GM18526 (cell line): Measurements from ENCODE around the gene ZNF579.

Experiments used
- POLR2A ChIP-seq: IDR thresholded peaks from 3 replicates; pipeline ENCODE4 v1.6.1; 2011; ENCODE audit not compliant: insufficient read length; ENCODE audit errors: extremely low read depth

ZNF579 gene, protein sequence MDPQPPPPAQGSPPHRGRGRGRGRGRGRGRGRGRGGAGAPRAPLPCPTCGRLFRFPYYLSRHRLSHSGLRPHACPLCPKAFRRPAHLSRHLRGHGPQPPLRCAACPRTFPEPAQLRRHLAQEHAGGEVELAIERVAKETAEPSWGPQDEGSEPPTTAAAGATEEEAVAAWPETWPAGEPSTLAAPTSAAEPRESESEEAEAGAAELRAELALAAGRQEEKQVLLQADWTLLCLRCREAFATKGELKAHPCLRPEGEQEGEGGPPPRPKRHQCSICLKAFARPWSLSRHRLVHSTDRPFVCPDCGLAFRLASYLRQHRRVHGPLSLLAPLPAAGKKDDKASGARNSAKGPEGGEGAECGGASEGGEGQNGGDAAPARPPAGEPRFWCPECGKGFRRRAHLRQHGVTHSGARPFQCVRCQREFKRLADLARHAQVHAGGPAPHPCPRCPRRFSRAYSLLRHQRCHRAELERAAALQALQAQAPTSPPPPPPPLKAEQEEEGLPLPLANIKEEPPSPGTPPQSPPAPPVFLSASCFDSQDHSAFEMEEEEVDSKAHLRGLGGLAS

DNA sequence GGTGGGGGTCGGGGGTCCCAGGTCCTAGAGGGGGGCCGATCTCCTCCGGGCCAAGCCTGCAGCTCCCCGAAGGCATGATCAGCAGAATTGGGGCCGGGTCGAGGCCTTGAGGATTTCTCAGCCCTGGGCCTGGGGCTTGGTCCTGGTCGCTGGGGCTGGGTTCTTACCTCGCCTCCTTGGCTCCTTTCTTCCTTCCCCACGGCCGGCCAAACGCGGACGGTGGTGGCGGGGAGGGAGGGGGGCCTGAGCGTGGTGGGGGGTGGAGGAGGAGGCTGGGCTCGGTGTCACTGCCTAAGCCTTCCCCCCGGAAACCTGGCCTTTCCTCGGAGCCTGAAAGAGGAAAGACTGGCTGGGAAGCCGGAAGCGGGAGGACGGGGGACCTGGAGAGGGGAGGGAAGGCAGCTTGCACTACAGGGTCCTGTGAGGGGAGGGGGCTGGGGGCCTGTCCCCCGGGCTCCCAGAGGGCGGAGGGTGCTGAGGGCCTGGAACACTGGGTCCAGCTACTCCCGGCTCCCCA is at the start of gene ZNF579:
Gene ZNF579, minus strand, starts transcription at position 221 of the 517 bp plus-strand sequence. CDS start 1,209 bp downstream, outside the sequence.
- TF ChIP-seq POLR2A: peak; percentile 67

DNA sequence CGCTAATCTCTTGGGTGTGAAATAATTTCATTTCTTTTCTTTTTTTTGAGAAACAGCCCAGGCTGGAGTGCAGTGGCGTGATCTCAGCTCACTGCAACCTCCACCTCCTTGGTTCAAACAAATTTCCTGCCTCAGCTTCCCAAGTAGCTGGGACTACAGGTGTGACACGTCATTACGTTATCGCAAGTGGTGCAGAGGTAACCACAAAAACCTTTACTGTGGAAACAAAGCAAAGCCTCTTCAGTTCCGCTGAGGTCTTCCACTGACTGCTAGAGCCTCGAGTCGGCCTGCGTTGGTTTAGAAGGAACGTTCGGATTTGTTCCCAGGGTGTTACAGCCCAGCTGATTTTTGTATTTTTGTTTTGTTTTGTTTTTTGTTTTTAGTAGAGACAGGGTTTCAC is 45.7 kb upstream of the ZNF579 start:
- no peak for TF ChIP-seq POLR2A

DNA sequence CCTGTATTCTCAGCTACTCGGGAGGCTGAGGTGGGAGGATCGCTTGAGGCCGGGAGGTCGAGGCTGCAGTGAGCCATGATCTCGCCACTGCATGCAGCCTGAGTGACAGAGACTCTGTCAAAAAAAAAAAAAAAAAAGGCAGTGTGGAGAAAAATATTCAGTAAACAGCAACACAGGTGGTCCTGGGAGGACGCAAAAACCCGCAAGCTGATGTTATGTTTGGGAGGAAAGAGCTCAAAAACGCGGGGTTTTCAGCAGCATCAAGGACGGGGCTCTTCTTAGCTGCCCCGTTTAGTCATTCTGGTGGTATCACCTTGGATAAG is 44.3 kb upstream of the ZNF579 start:
- no peak for TF ChIP-seq POLR2A

DNA sequence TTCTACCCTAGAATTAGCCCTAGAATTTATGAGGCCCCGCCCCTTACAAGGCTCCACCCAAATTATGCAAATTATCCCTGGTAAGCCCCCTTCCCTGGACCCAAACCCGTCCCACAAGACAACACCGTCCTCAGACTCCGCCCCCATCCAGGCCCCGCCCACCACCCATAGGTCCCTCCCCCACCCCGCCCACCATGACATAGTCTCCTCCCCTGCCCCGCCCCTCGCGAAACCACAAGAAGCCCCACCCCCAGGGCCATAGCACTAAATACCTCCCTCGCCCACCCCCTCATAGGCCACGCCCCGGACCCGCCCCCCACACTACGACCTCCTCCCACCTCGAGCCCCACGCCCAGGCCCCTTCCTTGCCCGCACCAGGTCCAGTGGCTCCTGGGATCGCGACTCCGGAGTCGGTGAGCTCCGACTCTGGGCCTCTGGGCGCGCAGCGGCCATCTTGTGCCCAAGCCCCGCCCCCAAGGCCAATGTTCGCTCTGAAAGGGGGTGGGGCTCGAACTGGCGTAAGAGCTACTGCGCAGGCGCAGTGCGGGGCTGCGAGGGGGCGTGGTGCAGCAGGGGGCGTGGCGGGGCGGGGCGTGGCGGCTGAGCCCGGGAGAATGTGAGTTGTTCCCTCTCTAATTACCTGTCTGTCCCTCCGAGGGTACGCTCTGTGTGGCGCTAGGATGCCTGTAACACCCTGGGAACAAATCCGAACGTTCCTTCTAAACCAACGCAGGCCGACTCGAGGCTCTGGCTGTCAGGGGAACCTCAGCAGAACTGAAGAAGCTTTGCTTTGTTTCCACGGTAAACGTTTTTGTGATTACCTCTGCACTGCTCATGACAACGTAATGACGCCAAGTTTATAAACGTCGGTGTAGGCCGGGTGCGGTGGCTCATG is 43.7 kb upstream of the ZNF579 start, which contains the start of gene ZNF784:
Gene ZNF784, minus strand, starts transcription at position 458 of the 895 bp plus-strand sequence. Its CDS starts 5 bp downstream, at position 453.
- TF ChIP-seq POLR2A: peak; percentile 89

DNA sequence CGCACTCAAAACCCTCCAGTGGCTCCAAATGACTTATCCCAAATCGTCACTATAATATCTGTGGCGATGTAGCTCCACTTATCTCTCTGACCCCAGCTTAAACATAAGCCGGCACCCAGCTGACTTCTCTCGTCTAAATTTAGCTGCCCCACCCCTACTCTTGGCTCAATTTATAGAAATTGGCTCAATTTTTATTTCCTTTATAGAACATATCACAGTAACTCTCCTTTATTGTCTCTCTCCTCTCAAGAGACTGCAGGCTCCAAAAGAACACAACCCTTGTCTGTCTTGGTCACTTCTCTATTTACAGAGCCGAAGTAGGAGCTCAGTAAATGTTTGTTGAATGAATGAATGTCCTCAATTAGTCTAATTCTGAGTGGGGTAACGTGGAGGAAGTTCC is 42.9 kb upstream of the ZNF579 start:
- no peak for TF ChIP-seq POLR2A

DNA sequence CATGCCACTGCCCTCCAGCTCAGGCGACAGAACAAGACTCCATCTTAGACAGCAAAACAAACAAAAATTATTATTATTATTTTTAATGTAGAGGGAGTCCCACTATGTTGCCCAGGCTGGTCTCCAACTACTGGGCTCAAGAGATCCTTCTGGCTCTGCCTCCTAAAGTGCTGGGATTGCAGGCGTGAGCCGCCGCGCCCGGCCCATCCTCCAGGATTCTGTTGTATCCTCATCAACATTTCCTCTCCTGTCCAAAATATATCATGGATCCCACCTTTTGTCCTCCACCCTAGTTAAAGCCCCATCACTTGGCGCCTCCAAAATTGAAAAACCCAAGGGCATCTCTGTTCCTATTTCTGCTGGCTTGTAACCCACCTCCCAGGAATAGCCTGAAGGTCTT is 42.5 kb upstream of the ZNF579 start:
- TF ChIP-seq POLR2A: no peak

DNA sequence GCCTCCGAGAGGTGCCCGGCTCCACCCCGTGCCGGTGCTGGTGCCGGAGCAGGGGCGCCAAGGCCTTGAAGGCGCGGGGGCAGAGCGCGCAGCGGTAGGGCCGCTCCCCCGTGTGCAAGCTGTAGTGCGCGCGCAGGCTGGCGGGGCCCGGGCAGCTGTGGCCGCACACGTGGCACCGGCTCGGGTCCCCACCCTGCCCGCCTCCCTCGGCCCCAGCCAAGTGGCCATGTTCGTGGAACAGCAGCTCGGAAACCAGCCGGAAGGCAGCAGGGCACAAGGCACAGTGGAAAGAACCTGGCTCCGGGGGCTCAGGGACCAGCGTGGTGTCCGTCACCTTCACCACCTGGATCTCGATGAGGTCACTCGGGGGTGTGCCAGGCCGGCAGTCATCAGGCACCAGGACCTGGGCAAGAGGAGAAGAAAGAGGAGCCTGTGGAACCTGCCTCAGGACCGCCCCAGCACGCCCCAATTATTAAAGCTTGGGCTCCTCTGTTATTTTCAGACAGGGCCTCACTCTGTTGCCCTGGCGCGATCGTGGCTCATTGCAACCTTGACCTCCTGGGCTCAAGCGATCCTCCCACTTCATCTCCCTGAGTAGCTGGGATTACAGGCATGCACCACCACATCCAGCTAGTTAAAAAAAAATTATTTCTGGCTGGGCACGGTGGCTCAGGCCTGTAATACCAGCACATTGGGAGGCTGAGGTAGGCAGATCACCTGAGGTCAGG is 41.8 kb upstream of the ZNF579 start:
- no peak for TF ChIP-seq POLR2A

DNA sequence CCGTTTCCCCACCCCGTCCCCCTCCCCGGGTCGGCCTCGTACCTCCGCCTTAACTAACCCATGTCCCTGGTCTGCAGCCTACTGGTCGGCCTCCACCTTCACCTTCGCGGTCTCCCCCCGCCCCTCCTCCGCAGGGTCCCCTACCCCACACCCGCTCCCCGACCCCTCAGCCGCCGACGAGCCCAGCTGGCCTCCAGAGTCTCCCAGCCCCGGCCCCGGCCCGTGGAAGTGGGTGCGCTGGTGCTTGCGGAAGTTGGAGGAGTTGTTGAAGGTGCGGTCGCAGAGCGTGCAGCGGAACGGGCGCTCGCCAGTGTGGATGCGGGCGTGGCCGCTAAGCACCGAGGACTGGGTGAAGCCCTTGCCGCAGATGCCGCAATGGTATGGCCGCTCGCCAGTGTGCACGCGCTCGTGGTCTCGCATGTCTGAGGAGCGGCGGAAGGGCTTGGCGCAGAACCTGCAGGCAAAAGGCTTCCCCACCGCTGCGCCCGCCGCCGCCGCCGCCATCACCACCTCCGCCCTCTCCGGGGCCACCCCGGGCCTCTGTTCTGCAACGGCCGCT is 41.1 kb upstream of the ZNF579 start:
- TF ChIP-seq POLR2A: no peak

DNA sequence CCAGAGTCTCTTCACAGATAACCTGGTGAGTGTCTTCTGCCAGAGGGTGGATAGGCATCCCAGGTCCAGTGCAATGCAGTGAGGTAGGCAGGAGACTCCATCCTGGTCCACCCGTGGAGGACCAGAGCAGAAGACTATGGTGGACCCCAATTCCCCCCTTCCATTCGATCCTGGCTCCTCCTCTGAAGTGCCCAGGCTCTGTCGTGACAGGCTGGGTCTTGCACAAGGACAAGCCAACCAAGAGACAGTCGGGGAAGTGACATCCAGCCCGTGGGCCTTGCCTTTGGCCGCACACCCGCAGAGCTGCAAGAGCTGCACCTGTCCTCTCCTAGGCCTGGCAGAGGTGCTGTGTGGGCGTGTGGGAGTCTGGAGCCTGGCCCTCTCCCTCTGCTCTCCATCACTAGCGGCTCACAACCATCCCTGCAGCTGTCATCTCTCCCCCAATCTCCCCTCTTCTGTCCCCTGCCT is 40.6 kb upstream of the ZNF579 start:
- no peak for TF ChIP-seq POLR2A

DNA sequence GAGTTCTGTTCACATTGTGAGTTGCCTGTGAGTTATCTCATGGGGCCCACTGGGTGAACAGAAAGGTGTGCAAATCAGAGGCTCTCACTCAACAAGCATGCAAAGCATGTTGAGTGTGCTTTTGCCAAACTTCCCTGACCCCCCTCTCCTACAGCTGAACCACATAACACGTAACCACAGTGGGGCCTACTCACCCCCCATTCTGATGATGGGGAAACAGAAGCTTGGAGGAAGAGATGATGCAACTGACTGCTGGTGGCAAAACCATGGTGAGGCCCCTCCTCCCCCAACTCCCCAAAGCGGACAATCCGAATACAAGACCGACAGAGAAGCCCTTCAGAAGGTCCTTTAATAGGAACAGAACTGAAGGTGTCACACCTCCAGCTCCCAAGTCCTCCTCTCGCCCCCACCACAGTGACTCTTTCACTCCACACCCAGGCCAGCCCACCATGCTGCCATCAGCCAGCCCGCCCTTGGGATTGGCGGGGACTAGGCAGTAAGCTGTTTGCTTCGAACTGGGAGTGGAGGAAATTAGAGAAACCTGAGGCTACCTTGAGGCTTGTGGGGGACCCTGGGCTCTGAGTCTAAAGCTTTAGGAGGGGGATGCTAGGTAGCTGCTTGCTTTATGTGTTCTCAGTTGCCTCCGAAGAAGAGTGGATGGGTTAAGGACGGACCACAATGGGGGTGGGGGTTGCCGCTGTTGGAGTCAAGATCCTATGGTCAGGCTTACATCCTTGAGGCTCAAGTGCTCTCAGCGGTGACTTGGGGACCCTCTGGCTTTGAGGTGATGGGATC is 40.0 kb upstream of the ZNF579 start:
- no peak for TF ChIP-seq POLR2A

DNA sequence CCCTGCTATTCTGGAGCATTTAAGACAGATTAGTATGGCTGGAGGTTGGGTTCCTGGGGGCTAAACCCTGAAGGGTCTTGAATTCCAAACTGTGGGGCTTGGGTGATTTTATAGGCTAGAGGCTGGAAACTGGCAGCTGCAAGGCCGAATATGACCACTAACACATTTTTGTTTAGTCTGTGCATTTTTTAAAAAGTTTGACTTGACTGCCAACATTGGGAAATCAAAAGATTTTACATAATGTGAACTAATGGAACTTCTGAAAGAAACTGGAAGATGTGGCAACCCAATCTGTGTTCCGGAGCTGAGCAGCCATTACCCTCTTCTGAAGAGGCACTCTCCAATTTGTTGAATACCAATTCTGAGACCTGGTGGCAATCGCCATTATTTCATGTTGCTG is 38.6 kb upstream of the ZNF579 start:
- no peak for TF ChIP-seq POLR2A

DNA sequence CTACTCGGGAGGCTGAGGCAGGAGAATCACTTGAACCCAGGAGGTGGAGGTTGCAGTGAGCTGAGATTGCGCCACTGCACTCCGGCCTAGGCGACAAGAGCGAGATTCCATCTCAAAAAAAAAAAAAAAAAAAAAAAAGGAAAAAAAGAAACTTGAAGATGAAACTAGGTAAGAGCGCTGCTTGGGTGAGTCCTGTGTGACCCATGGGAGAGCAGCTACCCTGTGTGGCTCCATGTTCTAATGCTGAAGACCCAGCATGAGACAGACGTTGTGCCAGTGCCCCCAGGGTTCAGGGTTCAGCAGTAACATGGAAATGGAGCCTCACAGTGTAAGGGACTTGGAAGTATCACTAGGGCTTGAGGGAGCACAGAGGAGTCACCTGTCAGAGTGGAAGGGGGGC is 37.8 kb upstream of the ZNF579 start:
- TF ChIP-seq POLR2A: no peak

DNA sequence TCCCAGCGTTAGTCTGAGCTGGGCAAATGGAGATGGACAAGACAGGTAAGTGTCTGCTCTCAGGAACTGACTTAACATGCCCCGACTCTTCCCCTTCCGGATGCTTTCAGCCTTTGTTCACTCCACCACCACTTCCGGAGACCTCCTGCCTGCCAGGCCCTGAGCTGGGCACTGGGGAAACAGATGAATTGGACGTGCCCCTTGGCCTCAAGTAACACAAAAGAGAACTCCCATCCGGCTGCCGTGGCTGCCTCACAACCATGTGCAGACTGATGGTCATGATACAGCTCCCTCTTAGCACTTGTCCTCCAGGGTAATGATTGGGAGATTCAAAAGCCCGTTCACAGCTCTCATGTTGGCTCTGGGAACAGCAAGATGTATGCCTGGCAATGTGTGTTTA is 36.8 kb upstream of the ZNF579 start:
- TF ChIP-seq POLR2A: no peak
